Subcutaneous adipose tissue (tissue), 4 donors: ENCODE data around the gene FARS2. TPM values are rescaled to one million over a fixed set of nuclear protein-coding genes. Genes with fewer than 3 reads are reported as not detected.

Experiments
- total RNA-seq, 4 donors: library from RNA; depleted of rRNA; stranded (reverse); fragments of >200 nt; gene quantifications; one replicate each; pipeline ENCODE4 v1.1.0, GENCODE V29; 2016
- TF ChIP-seq, protein P1 (sequence below): fragments of 450-650 bp; IDR thresholded peaks from one replicate; pipeline ENCODE4 v1.5.1; 2016; ENCODE audit warnings: low read depth, mild to moderate bottlenecking, control low read depth, antibody characterized with exemption, moderate library complexity

Gene FARS2
- total RNA-seq, 4 donors from 2014 or later = 6.2 to 13.6 (median 11.3) TPM

DNA sequence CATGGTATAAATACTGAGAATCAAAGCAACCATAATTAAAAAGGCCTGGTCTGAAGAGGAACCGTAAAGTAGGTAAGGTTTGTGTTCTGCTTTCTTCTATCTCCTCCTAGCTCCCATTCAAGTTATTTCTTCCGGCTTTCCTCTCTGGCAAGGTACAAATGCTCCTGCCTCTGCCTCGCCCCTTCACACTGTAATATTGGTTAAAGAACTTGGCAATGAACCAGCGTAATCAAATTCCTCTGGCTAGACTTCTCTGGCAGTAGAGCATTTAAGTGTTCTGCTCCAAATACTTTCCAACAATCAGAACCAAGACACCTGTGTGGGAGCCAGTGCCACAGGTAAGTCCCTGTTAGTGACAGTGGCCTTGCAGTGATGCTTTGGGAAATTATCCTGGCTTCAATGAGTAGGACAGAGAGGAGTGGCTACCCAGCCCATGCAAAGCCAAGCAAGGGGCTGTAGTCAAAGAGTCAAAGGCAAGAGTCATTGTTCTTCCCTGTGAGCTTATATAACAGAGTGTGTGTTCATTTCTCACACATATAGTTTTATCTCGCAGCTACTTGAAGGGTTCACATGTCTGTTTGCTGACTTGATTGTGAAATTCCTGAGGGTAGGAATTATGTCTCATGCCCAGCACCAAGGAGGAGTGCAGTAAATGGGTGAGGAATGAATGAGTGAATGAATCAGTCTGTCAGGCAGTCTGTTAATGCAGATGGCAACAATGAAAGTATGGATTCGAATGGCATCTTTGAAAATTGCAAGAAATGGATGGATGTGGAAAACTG lies 416.1 kb downstream of the FARS2 start:
- TF ChIP-seq, protein P1, sequence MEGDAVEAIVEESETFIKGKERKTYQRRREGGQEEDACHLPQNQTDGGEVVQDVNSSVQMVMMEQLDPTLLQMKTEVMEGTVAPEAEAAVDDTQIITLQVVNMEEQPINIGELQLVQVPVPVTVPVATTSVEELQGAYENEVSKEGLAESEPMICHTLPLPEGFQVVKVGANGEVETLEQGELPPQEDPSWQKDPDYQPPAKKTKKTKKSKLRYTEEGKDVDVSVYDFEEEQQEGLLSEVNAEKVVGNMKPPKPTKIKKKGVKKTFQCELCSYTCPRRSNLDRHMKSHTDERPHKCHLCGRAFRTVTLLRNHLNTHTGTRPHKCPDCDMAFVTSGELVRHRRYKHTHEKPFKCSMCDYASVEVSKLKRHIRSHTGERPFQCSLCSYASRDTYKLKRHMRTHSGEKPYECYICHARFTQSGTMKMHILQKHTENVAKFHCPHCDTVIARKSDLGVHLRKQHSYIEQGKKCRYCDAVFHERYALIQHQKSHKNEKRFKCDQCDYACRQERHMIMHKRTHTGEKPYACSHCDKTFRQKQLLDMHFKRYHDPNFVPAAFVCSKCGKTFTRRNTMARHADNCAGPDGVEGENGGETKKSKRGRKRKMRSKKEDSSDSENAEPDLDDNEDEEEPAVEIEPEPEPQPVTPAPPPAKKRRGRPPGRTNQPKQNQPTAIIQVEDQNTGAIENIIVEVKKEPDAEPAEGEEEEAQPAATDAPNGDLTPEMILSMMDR = no peak

DNA sequence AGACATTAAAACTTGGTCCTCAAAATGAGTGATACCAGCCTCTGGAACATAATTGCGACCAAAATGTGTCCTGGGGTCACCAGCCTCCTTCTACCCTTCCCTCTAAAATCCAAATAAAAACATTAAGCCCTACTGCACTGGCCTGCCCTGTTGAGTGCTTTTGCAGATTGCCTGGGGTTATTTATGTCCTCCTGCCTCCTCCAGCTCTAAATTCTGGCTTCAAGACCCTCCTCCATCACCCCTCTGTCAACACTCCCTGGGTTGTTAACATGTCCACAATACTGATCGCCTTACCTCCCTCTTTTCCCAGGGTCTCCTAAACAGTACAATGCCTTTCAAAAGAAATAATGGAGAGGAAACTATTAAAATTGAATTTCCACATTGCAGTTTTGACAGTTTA lies 418.0 kb downstream of the FARS2 start:
- TF ChIP-seq, protein P1 = no peak

DNA sequence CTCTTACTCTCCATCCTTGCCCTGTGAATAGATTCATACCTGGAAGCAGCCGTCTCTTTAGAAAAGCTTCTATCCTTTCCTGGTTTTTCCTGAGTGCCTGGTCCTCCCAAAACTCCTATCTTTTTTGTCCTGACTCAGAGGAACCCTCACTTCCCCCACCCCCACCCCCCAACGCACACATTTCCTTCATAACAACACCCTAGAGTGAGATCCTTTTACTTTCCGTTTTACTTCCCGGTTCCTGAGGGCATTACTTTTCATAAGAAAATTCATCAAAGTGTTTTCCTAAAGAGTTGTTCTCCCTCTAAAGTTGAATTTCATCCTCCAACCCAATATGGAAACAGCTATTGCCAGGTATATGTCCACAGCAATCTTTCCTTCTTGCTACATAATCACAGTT lies 418.4 kb downstream of the FARS2 start:
- TF ChIP-seq, protein P1 = no peak

DNA sequence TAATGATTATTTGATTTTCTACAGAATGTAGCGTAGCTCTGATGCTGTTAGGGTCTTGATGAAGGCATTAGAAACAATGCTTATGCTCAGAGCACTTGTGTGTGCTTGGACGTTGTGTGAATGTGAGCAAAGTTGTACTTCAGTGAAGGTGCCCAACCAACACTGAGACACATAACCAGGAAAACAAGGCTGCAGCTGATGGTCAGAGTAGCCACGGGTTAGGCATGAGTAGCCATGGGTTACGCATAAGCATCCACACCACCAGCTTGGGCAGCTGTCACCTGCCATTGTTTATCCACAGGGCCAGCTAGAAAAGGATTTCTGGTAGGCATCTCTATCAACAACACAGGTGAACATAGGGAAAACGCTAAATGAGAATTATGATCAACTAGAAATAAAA lies 418.8 kb downstream of the FARS2 start:
- TF ChIP-seq, protein P1 = no peak

DNA sequence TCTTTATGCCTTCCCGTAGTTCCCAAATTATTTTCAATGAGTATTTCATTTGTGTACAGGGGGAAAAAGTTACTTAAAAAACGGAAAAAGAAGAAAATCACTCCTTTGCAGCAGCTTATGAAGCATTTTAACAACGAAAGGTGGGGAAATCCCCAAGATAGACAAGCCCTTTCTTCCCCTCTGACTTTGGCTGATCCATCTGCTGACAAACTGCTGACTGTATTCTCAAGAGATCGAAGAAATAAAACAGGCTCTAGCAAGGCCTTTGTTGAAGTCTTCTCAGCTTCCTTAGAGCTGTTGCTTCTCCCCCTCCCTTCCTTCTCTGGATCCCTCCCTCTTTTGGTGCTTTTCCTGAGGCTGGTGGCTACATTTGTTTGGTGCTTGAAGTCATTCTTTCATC lies 420.2 kb downstream of the FARS2 start:
- TF ChIP-seq, protein P1 = no peak

DNA sequence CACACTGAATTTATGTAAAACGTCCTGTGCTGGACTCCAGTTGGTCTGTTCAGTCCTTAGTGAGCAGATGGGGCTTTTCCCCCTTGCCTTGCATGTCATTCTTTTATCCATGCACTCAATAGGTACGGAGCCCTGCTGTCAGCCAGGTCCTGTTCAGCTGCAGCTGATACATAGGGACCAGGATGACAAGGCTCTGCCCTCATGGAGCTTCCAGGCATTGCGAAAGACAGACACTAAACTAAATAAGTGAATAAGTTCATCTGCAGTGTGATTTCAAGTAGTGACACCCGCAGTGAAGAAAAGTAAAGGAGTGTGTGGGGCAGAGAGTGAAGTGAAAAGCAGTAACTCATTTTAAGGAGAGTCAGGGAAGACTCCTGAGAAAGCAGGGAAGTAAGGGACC lies 421.2 kb downstream of the FARS2 start:
- TF ChIP-seq, protein P1 = no peak

DNA sequence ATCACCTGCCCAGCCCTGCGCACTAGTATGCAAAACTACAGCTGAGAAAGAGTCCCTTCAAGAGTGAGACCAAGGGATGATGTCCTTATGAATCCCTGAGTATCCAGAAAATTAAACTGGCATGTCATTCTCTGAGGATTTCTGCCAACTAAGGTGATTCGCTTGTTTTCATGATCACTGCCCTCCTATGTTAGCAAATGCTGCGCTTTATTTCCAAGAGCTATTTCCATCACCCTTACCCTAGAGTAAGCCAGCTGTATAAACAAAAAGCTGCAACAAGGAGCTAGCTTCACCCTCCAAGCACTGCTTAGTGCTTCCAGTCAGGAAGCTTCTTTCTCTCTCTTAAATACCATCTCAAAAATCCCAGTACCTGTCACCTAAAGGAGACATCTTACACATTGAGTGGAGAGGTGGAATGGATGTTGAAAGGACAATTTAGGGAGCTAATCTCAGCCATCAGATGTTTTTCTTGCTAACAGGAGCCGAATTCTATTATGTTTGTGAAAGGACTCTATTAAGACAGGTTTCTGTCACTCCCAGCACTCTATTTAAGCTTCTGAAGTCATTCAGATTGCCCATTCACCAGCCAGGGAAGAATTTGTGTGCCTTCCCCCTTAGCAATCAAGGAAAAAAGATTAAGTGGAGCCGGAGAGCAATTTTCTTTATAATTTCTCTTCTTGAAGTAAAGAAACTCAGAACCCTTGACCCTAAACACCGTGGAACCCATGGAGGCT lies 423.2 kb downstream of the FARS2 start:
- TF ChIP-seq, protein P1 = no peak
